Placental pericyte (primary cell): ENCODE measurements around the gene UCKL1. TPM values are rescaled to one million over a fixed set of nuclear protein-coding genes. Genes with fewer than 3 reads are reported as not detected.

ENCODE experiments used
- small RNA-seq: library from RNA; depleted of rRNA; stranded (forward); fragments of <200 nt; gene quantifications from one replicate; pipeline ENCODE3, GENCODE V24; 2012; ENCODE audit warnings: low replicate concordance
- total RNA-seq: library from RNA; depleted of rRNA; stranded (reverse); fragments of >200 nt; gene quantifications from 2 replicates; pipeline ENCODE4 v1.2.3, GENCODE V29; 2012

UCKL1 gene
- total RNA-seq = 21.2 and 33.5 TPM in 2 replicates

DNA sequence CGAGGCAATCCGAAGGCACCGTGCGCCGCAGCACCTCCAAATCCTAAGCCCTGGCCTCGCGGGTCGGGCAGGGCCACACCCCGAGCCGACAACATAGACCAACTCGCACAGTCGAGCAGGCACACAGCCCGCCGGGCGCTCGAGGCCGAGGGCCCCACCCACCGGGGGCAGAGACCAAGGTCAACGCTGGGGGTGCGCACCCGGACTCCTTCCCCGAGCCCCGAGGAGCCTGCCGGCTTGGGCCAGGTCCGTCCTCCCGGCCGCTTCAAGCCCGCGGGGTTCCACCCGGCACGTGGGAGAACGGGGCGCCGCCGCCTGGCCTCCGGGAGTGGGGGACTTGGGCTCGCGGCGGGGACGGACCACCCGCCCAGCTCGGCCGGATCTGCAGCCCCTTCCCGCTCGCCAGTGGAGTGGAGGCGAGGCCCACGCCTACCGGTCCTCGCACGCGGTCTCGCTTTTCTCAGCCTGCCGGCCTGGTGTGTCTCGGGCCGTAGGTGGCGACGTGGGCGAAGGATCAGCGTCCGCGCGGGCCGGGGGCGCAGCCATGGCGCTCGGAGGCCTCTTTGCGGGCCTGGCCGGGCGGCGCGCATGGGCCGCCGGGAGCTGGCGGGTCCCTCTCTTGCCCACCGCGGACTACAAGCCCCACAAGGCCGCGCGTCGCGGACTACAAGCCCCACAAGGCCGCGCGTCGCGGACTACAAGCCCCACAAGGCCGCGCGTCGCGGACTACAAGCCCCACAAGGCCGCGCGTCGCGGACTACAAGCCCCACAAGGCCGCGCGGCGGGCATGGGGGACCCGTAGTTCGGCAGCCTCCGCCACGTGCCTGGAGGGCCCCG, at the start of gene UCKL1:
UCKL1 (minus strand) TSS at position 590 of the 837 bp plus-strand sequence; CDS start at position 546, 44 bp downstream.

DNA sequence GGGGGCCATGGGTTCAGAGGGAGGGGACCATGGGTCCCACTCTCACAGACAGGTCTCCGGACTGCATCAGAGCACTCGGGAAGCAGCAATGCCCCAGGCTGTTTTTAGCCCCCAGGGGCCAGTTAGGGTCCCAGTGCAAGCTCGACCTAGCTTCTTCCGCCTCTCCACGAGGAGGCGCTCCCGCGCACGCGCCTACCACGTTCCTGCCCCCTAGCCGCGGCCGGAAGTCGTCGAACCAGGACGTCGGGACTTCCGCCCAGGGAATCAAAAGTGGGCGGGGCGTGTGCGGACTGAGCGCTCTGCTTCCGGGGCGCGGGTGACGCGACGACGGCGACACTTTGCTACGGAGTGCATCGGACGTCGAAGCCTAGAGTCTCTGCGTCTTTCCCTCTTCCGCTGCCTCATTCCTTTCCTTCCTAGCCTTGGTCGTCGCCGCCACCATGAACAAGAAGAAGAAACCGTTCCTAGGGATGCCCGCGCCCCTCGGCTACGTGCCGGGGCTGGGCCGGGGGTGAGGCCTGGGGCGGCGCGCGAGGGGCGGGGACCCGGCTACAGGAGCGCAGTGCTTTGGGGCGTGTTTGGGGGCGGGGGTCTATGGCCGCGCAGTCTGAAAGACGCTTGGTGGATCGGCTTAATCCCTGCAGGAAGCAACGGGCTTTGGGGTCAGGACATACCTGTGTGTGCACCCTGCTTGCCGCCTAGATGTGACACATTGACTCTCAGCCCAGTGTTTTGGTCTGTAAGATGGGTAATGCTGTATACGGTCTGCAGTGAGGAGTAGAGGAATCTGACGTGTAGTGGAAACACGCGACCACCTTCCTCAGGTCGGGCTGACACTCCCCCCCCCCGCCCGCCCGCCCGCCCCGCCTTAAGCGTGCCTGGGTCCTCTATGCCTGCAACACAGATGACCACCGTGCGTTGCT, 24.9 kb upstream of the UCKL1 start, which contains the start of gene PRPF6:
PRPF6 (plus strand) TSS at position 327 of the 923 bp plus-strand sequence; CDS start at position 441, 114 bp downstream.

DNA sequence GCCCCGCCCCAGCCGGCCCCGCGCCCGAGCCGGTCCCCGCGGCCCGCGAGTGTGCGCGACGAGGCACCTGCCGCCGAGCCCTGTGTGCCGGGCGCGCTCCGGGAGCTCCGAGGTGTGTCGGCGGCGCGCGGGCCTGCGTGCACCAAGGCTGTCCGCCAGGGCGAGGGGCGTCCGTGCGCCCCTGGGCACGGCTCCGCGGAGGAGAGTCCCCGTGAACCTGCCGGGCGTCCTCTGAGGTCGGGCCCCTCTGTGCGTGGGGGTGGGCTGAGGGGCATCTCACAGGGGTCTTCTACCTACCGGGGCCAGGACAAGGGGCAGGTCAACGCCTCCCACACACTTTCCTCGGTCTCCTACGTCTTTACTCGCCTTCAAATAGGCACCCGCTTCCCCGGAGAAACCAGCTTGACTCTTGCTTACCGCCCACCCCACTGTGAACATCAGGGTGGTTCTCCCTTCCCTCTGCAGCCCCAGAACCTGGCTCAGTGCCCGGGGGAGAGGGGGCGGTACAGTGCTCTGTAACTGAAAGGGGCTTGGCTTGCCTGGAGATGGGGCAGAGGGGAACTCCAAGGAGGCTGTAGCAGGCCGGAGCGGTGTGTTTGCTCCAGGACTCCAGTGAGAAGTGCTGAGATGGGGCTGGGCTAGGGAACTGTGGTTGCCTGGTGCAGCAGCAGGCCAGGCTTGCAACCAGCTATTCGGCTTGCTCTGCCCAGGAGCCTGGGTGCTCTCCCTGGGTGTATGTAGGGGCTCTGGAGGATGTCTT, 23.5 kb upstream of the UCKL1 start, which contains the start of gene SAMD10:
SAMD10 (minus strand) TSS at position 86 of the 760 bp plus-strand sequence. CDS start 175 bp downstream, outside the sequence.

DNA sequence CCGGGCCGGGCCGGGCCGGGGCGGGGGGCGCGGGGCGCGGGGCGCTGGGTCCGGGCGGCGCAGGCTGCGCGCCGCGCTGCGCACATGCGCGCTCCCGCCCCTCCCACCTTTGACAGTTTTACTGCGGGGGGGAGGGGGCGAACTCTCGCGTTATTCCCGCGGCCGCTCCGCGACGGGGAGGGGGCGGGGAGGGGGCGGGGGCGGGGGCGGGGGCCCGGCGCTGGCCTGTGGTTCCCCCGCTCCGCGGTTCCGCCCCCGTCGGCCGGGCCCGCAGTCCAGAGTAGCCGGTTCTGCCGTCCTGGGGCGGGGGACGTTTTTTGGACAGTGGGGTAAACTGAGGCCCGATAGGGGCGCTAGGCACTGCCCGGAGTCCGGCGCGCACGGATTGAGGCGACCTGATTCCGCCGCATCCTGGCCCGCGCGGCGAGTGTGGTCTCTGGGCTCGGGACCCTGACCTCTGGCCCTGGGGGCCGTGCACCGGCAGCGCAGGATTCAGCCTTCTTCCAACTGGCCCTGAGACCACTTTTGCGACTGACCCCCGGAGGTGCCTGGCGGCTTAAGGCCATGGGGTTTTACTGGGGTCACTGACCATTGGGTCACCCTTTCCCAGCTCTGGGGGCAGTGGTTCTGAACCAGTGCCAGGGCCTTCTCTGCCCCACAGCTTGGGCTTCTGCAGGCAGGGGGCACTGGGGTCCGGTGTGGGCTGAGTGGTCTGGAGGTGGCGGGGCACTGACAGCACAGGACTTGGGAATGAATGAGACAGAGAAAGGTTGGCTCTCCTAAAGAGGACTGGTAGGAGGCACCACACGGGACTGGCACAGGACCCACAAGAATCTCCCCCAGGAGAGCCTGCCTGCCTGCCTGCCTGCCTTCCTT, 13.9 kb upstream of the UCKL1 start, which contains the start of gene ZNF512B:
ZNF512B (minus strand) TSS at position 93 of the 876 bp plus-strand sequence. CDS start 1,980 bp downstream, outside the sequence.

DNA sequence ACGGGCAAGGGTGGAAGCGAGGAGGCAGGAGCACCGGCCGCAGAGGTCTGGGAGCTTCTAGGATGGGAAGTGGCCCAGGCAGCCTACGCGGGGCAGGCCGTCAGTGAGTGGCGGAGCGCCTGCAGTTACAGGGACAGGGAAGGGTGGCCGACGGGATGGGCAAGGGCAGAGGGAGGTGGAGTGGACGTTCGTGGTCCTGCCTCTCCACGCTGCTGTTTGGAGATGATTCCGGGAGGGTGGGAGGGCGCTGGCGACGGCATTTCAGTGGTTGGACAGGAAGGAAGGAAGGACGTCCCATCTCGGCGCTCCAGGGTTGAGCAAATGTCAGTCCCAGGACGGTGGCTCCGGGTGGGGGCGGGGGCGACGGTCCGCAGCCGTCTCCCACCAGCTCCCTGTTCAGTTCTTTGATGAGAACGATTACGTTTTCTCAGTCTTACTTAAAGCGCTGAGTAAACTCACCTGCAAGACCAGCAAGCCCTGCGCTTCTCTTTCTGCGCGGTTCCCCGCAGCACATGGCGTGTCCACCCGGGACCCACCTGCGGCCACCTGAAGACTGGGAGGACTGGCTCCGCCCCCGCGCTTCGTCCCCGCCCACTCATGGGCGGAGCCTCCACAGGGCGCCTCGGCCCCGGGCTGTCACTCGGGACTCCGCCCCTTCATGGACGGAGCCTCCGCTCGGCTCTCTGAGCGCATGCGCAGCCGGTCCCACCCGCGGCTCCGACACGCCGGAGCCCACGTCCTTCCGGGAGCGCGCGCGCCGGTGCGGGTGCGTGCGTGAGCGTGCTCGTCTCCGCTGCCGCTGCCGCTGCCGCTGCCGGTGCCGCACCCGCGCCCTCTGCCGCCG, 61.6 kb downstream of the UCKL1 start, which contains the start of gene DNAJC5:
DNAJC5 (plus strand) TSS at position 769 of the 844 bp plus-strand sequence. CDS start 33,220 bp downstream, outside the sequence.

Small RNAs within 50 kb of the gene (small RNA-seq; reads per million reads assigned to genes)
- gene MIR647 = not detected
- not detected for gene MIR941-2
- gene MIR941-4 = not detected
- gene MIR941-5 = not detected
- 4.5 reads per million, percentile 86 among the genes with 10 or more reads in this experiment for gene RNU1-134P

Other genes starting within 250 kb of the UCKL1 start
- 43.4 and 45.5 TPM in 2 replicates for gene ARFRP1, start 248.4 kb downstream of the UCKL1 start, total RNA-seq
- gene ZGPAT, start 248.4 kb downstream of the UCKL1 start, total RNA-seq = 20.6 and 24.9 TPM in 2 replicates
- 3.1 and 4.2 TPM in 2 replicates for gene LIME1, start 219.8 kb downstream of the UCKL1 start, total RNA-seq
- 27.6 and 54.1 TPM in 2 replicates for gene SLC2A4RG, start 216.6 kb downstream of the UCKL1 start, total RNA-seq
- gene ZBTB46, start 125.2 kb downstream of the UCKL1 start, total RNA-seq = 3.3 and 20.5 TPM in 2 replicates
- not detected in 2 replicates for gene ABHD16B, start 94.9 kb downstream of the UCKL1 start, total RNA-seq
- gene TPD52L2, start 91.1 kb downstream of the UCKL1 start, total RNA-seq = 145 and 153 TPM in 2 replicates
- gene DNAJC5, start 61.3 kb downstream of the UCKL1 start, total RNA-seq = 51.9 and 77.0 TPM in 2 replicates
- gene ZNF512B, start 13.5 kb upstream of the UCKL1 start, total RNA-seq = 10.9 and 16.0 TPM in 2 replicates
- gene SAMD10, start 23.2 kb upstream of the UCKL1 start, total RNA-seq = 1.7 and 2.6 TPM in 2 replicates
- 48.2 and 74.4 TPM in 2 replicates for gene PRPF6, start 24.7 kb upstream of the UCKL1 start, total RNA-seq
- gene C20orf204, start 79.8 kb upstream of the UCKL1 start, total RNA-seq = 0.88 and 1.4 TPM in 2 replicates
- gene SOX18, start 93.2 kb upstream of the UCKL1 start, total RNA-seq = 0.43 TPM in 1 of 2 replicates, not detected in the other
- gene TCEA2, start 106.8 kb upstream of the UCKL1 start, total RNA-seq = 13.9 and 27.6 TPM in 2 replicates
- gene RGS19, start 123.1 kb upstream of the UCKL1 start, total RNA-seq = 12.0 and 39.1 TPM in 2 replicates
- 0.86 and 0.88 TPM in 2 replicates for gene OPRL1, start 123.7 kb upstream of the UCKL1 start, total RNA-seq
- gene LKAAEAR1, start 128.0 kb upstream of the UCKL1 start, total RNA-seq = 0.43 TPM in 1 of 2 replicates, not detected in the other
- not detected in 2 replicates for gene NPBWR2, start 151.1 kb upstream of the UCKL1 start, total RNA-seq
- not detected in 2 replicates for gene MYT1, start 208.0 kb upstream of the UCKL1 start, total RNA-seq